Activated CD4-positive, alpha-beta T cell treated with anti-CD3 and anti-CD28 coated beads, Interleukin-2, amount 10 ng/mL, durations not matched to agents 24 days and 14 days (primary cell): ENCODE measurements around the gene ILF2. TPM values are rescaled to one million over a fixed set of nuclear protein-coding genes. Genes with fewer than 3 reads are reported as not detected.
A peak's percentile ranks its signal among the peaks of the same experiment; 100 is the strongest.
"Not testable (repeated sequence)": the region's sequence is repeated elsewhere in the genome, so short reads cannot be mapped to it uniquely, and the experiment has no call there.

Source experiments
- DNase-seq: peaks from one replicate; pipeline ENCODE4 v3.0.0; 2022
- H3K27ac Mint-ChIP-seq: one replicate; pipeline ENCODE4 v1.8.0; 2022; ENCODE audit warnings: mild to moderate bottlenecking, mixed read lengths
- H3K27me3 Mint-ChIP-seq: one replicate; pipeline ENCODE4 v1.8.0; 2022; ENCODE audit warnings: mixed read lengths
- H3K36me3 Mint-ChIP-seq: one replicate; pipeline ENCODE4 v1.8.0; 2022; ENCODE audit warnings: low read depth, mild to moderate bottlenecking, mixed read lengths
- H3K4me1 Mint-ChIP-seq: one replicate; pipeline ENCODE4 v1.8.0; 2021; ENCODE audit warnings: mixed read lengths
- H3K4me3 Mint-ChIP-seq: one replicate; pipeline ENCODE4 v1.8.0; 2022; ENCODE audit warnings: mild to moderate bottlenecking, moderate library complexity, mixed read lengths
- H3K9me3 Mint-ChIP-seq: one replicate; pipeline ENCODE4 v1.8.0; 2021; ENCODE audit warnings: mixed read lengths
- intact Hi-C: fragments of 100-400 bp; cut with micrococcal nuclease; formaldehyde crosslinking; loops from one replicate; pipeline ENCODE4 v1.15.1; 2023
- total RNA-seq: library from RNA; stranded (reverse); gene quantifications from 2 replicates; pipeline ENCODE4 v1.2.3, GENCODE V29; 2022

Gene ILF2
- total RNA-seq, result 377 and 390 TPM in 2 replicates

- DNase-seq, result peak; percentile 99
- Mint-ChIP-seq H3K9me3 (no peaks in the 10 kb centered on the region), H3K27me3 (no peaks in the 10 kb centered on the region), H3K27ac (peak within 1 kb of the TSS; percentile 85), H3K4me1 (peaks cover 26% of the 10 kb centered on the region), H3K36me3 (peaks cover 44% of the 10 kb centered on the region), H3K4me3 (no peak within 1 kb of the TSS)
- intact Hi-C loops, result loop anchor here (1.0 to 2.0 kb wide), 8 partner anchors 13 to 316 kb away; partner anchors contain the start of genes CHTOP, RAB13, S100A5 and SNAPIN
Measured at GRCh38 chr1:153670859-153671627, at the start of gene ILF2. TSS of gene ILF2 (minus strand) at chr1:153670993. CDS start at chr1:153670922, 71 bp downstream.

GRCh38 chr1:153717330-153717729, 46.5 kb upstream of the ILF2 start:
- Mint-ChIP-seq H3K27ac (no peak overlapping the region), H3K36me3 (no peaks in the 10 kb centered on the region), H3K27me3 (peaks cover 17% of the 10 kb centered on the region), H3K4me3 (no peak overlapping the region), H3K4me1 (peaks cover 5% of the 10 kb centered on the region), H3K9me3 (no peaks in the 10 kb centered on the region)
- intact Hi-C loops, result no loop called here
- DNase-seq, result no peak

- H3K36me3 Mint-ChIP-seq, DNase-seq, H3K27ac Mint-ChIP-seq, H3K9me3 Mint-ChIP-seq, H3K4me3 Mint-ChIP-seq, H3K4me1 Mint-ChIP-seq, intact Hi-C loops: not testable (repeated sequence)
- H3K27me3 Mint-ChIP-seq, result peaks cover 17% of the 10 kb centered on the region
Measured at GRCh38 chr1:153716211-153716610, 45.4 kb upstream of the ILF2 start.

GRCh38 chr1:153711026-153711425, 40.2 kb upstream of the ILF2 start:
- Mint-ChIP-seq H3K4me1 (no peaks in the 10 kb centered on the region), H3K4me3 (no peak overlapping the region)

GRCh38 chr1:153705484-153705883, 34.7 kb upstream of the ILF2 start:
- H3K4me3 Mint-ChIP-seq, result no peak overlapping the region
- no peak overlapping the region for H3K27ac Mint-ChIP-seq
- H3K36me3 Mint-ChIP-seq, result no peaks in the 10 kb centered on the region
- H3K27me3 Mint-ChIP-seq, result peaks cover 3% of the 10 kb centered on the region
- no peak for DNase-seq
- no peaks in the 10 kb centered on the region for H3K4me1 Mint-ChIP-seq
- H3K9me3 Mint-ChIP-seq, result no peaks in the 10 kb centered on the region
- intact Hi-C loops, result no loop called here

More at GRCh38 chr1:153711026-153711425, 40.2 kb upstream of the ILF2 start:
- no peak overlapping the region for H3K27ac Mint-ChIP-seq
- no peaks in the 10 kb centered on the region for H3K9me3 Mint-ChIP-seq
- peaks cover 15% of the 10 kb centered on the region for H3K27me3 Mint-ChIP-seq
- no peak for DNase-seq
- intact Hi-C loops, result no loop called here
- H3K36me3 Mint-ChIP-seq, result no peaks in the 10 kb centered on the region

- no peaks in the 10 kb centered on the region for H3K9me3 Mint-ChIP-seq
- H3K36me3 Mint-ChIP-seq, result no peaks in the 10 kb centered on the region
- H3K4me3 Mint-ChIP-seq, result no peak overlapping the region
- intact Hi-C loops, result loop anchor here (1.0 kb wide), 1 partner anchor 21 kb away; no protein-coding TSS in a partner anchor
- H3K27ac Mint-ChIP-seq, result no peak overlapping the region
- no peaks in the 10 kb centered on the region for H3K4me1 Mint-ChIP-seq
- H3K27me3 Mint-ChIP-seq, result no peaks in the 10 kb centered on the region
- DNase-seq, result no peak
Measured at GRCh38 chr1:153699768-153700167, 29.0 kb upstream of the ILF2 start.

- no peak overlapping the region for H3K4me3 Mint-ChIP-seq
- no peaks in the 10 kb centered on the region for H3K27me3 Mint-ChIP-seq
- H3K27ac Mint-ChIP-seq, result no peak overlapping the region
- H3K9me3 Mint-ChIP-seq, result no peaks in the 10 kb centered on the region
- H3K36me3 Mint-ChIP-seq, result no peaks in the 10 kb centered on the region
- DNase-seq, result no peak
- intact Hi-C loops, result no loop called here
- H3K4me1 Mint-ChIP-seq, result no peaks in the 10 kb centered on the region
Measured at GRCh38 chr1:153698923-153699714, 28.3 kb upstream of the ILF2 start.

- Mint-ChIP-seq H3K4me1 (no peaks in the 10 kb centered on the region), H3K9me3 (no peaks in the 10 kb centered on the region), H3K4me3 (no peak overlapping the region), H3K27me3 (no peaks in the 10 kb centered on the region), H3K27ac (no peak overlapping the region), H3K36me3 (no peaks in the 10 kb centered on the region)
- no peak for DNase-seq
- intact Hi-C loops, result no loop called here
Measured at GRCh38 chr1:153698020-153698922, 27.5 kb upstream of the ILF2 start.

GRCh38 chr1:153697191-153698019, 26.6 kb upstream of the ILF2 start:
- Mint-ChIP-seq H3K36me3 (no peaks in the 10 kb centered on the region), H3K9me3 (no peaks in the 10 kb centered on the region), H3K27me3 (no peaks in the 10 kb centered on the region), H3K4me1 (no peaks in the 10 kb centered on the region), H3K4me3 (no peak overlapping the region), H3K27ac (no peak overlapping the region)
- no peak for DNase-seq
- intact Hi-C loops, result no loop called here

GRCh38 chr1:153696741-153697140, 25.9 kb upstream of the ILF2 start:
- Mint-ChIP-seq H3K9me3 (no peaks in the 10 kb centered on the region), H3K27ac (no peak overlapping the region), H3K27me3 (peaks cover 3% of the 10 kb centered on the region), H3K4me3 (no peak overlapping the region), H3K36me3 (no peaks in the 10 kb centered on the region), H3K4me1 (no peaks in the 10 kb centered on the region)
- intact Hi-C loops, result no loop called here
- DNase-seq, result no peak

GRCh38 chr1:153693466-153693865, 22.7 kb upstream of the ILF2 start:
- H3K27me3 Mint-ChIP-seq, result peaks cover 7% of the 10 kb centered on the region
- H3K4me3 Mint-ChIP-seq, result no peak overlapping the region
- DNase-seq, result no peak
- H3K9me3 Mint-ChIP-seq, result no peaks in the 10 kb centered on the region
- intact Hi-C loops, result no loop called here
- H3K36me3 Mint-ChIP-seq, result no peaks in the 10 kb centered on the region
- peaks cover 2% of the 10 kb centered on the region for H3K4me1 Mint-ChIP-seq
- H3K27ac Mint-ChIP-seq, result no peak overlapping the region

- Mint-ChIP-seq H3K4me3 (no peak overlapping the region), H3K27ac (no peak overlapping the region), H3K27me3 (peaks cover 17% of the 10 kb centered on the region), H3K4me1 (peaks cover 2% of the 10 kb centered on the region), H3K36me3 (no peaks in the 10 kb centered on the region), H3K9me3 (no peaks in the 10 kb centered on the region)
- intact Hi-C loops, result no loop called here
- no peak for DNase-seq
Measured at GRCh38 chr1:153688736-153689328, 18.0 kb upstream of the ILF2 start.
